ENCODE results near the gene MAN2A1.
A peak's percentile ranks its signal among the peaks of the same experiment; 100 is the strongest.

MAN2A1 gene

DNA sequence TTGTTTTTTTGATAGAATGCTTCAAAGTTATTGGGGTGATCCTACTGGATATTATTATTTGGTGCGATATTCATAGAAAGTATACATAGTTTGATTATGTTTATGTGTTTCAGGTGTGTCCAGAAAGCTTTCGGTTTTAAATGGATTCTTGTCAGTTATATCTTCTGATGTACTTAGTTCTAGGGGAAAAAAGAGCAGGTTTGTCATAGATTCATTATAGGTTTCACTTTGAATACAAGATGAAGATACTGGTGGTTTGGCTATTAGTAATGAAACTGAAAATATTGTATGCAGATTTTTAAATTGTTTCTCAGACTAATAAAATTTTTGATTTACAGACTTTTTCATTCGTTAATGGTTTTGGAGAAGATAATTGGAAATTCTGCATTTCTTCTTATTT lies 98.9 kb downstream of the MAN2A1 start:
- no peak overlapping the region for H2AFZ ChIP-seq (ENCODE audit: low read length)
- DNase-seq, result peak; percentile 44
- no peak overlapping the region for H3K4me2 ChIP-seq (ENCODE audit: low read depth, low read length)
- H3K36me3 ChIP-seq (replicated peaks; ENCODE audit: insufficient read depth, low read length), result peaks cover 15% of the 10 kb centered on the region; the same call in 1 of the 2 replicates
- no peaks in the 10 kb centered on the region for H3K9me3 ChIP-seq (replicated peaks; ENCODE audit: insufficient read depth, low read length)
- no peak overlapping the region for H3K27ac ChIP-seq (ENCODE audit: low read length)
- no peak overlapping the region for H3K9ac ChIP-seq (ENCODE audit: low read length)
- peaks cover 74% of the 10 kb centered on the region for H3K79me2 ChIP-seq (ENCODE audit: low read length)
- no peak overlapping the region for H3K4me3 ChIP-seq (ENCODE audit: low read length)
- TF ChIP-seq, protein P1, sequence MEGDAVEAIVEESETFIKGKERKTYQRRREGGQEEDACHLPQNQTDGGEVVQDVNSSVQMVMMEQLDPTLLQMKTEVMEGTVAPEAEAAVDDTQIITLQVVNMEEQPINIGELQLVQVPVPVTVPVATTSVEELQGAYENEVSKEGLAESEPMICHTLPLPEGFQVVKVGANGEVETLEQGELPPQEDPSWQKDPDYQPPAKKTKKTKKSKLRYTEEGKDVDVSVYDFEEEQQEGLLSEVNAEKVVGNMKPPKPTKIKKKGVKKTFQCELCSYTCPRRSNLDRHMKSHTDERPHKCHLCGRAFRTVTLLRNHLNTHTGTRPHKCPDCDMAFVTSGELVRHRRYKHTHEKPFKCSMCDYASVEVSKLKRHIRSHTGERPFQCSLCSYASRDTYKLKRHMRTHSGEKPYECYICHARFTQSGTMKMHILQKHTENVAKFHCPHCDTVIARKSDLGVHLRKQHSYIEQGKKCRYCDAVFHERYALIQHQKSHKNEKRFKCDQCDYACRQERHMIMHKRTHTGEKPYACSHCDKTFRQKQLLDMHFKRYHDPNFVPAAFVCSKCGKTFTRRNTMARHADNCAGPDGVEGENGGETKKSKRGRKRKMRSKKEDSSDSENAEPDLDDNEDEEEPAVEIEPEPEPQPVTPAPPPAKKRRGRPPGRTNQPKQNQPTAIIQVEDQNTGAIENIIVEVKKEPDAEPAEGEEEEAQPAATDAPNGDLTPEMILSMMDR (IDR thresholded peaks at IDR 0.05; ENCODE audit: low read length), result no peak
- TF ChIP-seq EZH2 (optimal IDR thresholded peaks at IDR 0.05; ENCODE audit: low read depth, low read length), result no peak
- TF ChIP-seq EZH2phosphoT487 (IDR thresholded peaks at IDR 0.05; ENCODE audit: low read length), result no peak
- no peaks in the 10 kb centered on the region for H3K27me3 ChIP-seq (replicated peaks; ENCODE audit: insufficient read depth, low read length)
- no peaks in the 10 kb centered on the region for H4K20me1 ChIP-seq (ENCODE audit: insufficient read depth, low read length)
- H3K9me2 ChIP-seq (replicated peaks; ENCODE audit: insufficient read depth, low read length), result no peaks in the 10 kb centered on the region
- no peaks in the 10 kb centered on the region for H3K4me1 ChIP-seq (ENCODE audit: low read length)
- peaks cover 3% of the 10 kb centered on the region; the same call in 1 of the 2 replicates for H3F3A ChIP-seq (ENCODE audit: insufficient read depth, low read length)

- Histone ChIP-seq H3K4me3 (ENCODE audit: low read length) (no peak overlapping the region), H3K4me1 (ENCODE audit: low read length) (no peaks in the 10 kb centered on the region), H4K20me1 (ENCODE audit: insufficient read depth, low read length) (no peaks in the 10 kb centered on the region), H3K36me3 (replicated peaks; ENCODE audit: insufficient read depth, low read length) (peaks cover 19% of the 10 kb centered on the region; the same call in 1 of the 2 replicates), H3K9ac (ENCODE audit: low read length) (no peak overlapping the region), H3K9me3 (replicated peaks; ENCODE audit: insufficient read depth, low read length) (no peaks in the 10 kb centered on the region), H3K4me2 (ENCODE audit: low read depth, low read length) (no peak overlapping the region), H3K9me2 (replicated peaks; ENCODE audit: insufficient read depth, low read length) (no peaks in the 10 kb centered on the region), H3K27me3 (replicated peaks; ENCODE audit: insufficient read depth, low read length) (no peaks in the 10 kb centered on the region), H3F3A (ENCODE audit: insufficient read depth, low read length) (peaks cover 7% of the 10 kb centered on the region; the same call in 1 of the 2 replicates), H3K79me2 (ENCODE audit: low read length) (peaks cover 67% of the 10 kb centered on the region), H3K27ac (ENCODE audit: low read length) (no peak overlapping the region), H2AFZ (ENCODE audit: low read length) (no peak overlapping the region)
- no peak for TF ChIP-seq EZH2 (optimal IDR thresholded peaks at IDR 0.05; ENCODE audit: low read depth, low read length)
- no peak for DNase-seq
Measured at GRCh38 chr5:109792613-109793012, 102.9 kb downstream of the MAN2A1 start.

- H3K9ac ChIP-seq (ENCODE audit: low read length), result no peak overlapping the region
- no peaks in the 10 kb centered on the region for H4K20me1 ChIP-seq (ENCODE audit: insufficient read depth, low read length)
- no peaks in the 10 kb centered on the region for H3F3A ChIP-seq (ENCODE audit: insufficient read depth, low read length)
- H3K4me2 ChIP-seq (ENCODE audit: low read depth, low read length), result no peak overlapping the region
- TF ChIP-seq, protein P1 (IDR thresholded peaks at IDR 0.05; ENCODE audit: low read length), result no peak
- no peak for TF ChIP-seq EZH2 (optimal IDR thresholded peaks at IDR 0.05; ENCODE audit: low read depth, low read length)
- TF ChIP-seq EZH2phosphoT487 (IDR thresholded peaks at IDR 0.05; ENCODE audit: low read length), result no peak
- no peak overlapping the region for H2AFZ ChIP-seq (ENCODE audit: low read length)
- H3K4me1 ChIP-seq (ENCODE audit: low read length), result no peaks in the 10 kb centered on the region
- H3K27ac ChIP-seq (ENCODE audit: low read length), result no peak overlapping the region
- no peak for DNase-seq
- H3K79me2 ChIP-seq (ENCODE audit: low read length), result peaks cover 54% of the 10 kb centered on the region
- no peaks in the 10 kb centered on the region for H3K27me3 ChIP-seq (replicated peaks; ENCODE audit: insufficient read depth, low read length)
- no peak overlapping the region for H3K4me3 ChIP-seq (ENCODE audit: low read length)
- H3K9me3 ChIP-seq (replicated peaks; ENCODE audit: insufficient read depth, low read length), result no peaks in the 10 kb centered on the region
- H3K9me2 ChIP-seq (replicated peaks; ENCODE audit: insufficient read depth, low read length), result no peaks in the 10 kb centered on the region
- H3K36me3 ChIP-seq (replicated peaks; ENCODE audit: insufficient read depth, low read length), result peaks cover 14% of the 10 kb centered on the region; the same call in 1 of the 2 replicates
Measured at GRCh38 chr5:109803854-109804253, 114.1 kb downstream of the MAN2A1 start.

DNA sequence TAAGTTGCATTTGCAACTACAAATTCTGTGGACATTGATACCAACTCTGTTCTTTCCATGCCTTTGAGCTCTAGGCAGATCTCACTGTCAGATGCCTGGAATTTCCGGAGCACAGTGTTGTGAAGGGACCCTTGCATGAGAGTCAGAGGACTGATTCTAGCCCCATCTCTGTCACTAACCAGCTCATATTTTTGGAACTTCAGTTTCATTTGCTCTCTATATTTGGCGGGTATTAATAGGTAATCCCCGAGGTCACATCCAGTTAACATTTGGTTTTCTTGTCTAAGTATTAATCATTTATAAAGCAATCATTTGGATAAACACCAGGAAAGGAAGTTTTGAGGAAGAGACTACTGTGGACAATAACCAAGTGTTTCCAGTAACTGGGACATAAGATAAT lies 115.7 kb downstream of the MAN2A1 start:
- H3K4me3 ChIP-seq (ENCODE audit: low read length), result no peak overlapping the region
- H3K4me1 ChIP-seq (ENCODE audit: low read length), result no peaks in the 10 kb centered on the region
- no peaks in the 10 kb centered on the region for H4K20me1 ChIP-seq (ENCODE audit: insufficient read depth, low read length)
- no peak overlapping the region for H3K9ac ChIP-seq (ENCODE audit: low read length)
- no peaks in the 10 kb centered on the region for H3K9me3 ChIP-seq (replicated peaks; ENCODE audit: insufficient read depth, low read length)
- peaks cover 14% of the 10 kb centered on the region; the same call in 1 of the 2 replicates for H3K36me3 ChIP-seq (replicated peaks; ENCODE audit: insufficient read depth, low read length)
- H2AFZ ChIP-seq (ENCODE audit: low read length), result no peak overlapping the region
- H3K27me3 ChIP-seq (replicated peaks; ENCODE audit: insufficient read depth, low read length), result no peaks in the 10 kb centered on the region
- no peaks in the 10 kb centered on the region for H3F3A ChIP-seq (ENCODE audit: insufficient read depth, low read length)
- no peak overlapping the region for H3K27ac ChIP-seq (ENCODE audit: low read length)
- no peaks in the 10 kb centered on the region for H3K9me2 ChIP-seq (replicated peaks; ENCODE audit: insufficient read depth, low read length)
- no peak for DNase-seq
- no peak overlapping the region for H3K4me2 ChIP-seq (ENCODE audit: low read depth, low read length)
- TF ChIP-seq, protein P1 (IDR thresholded peaks at IDR 0.05; ENCODE audit: low read length), result no peak
- no peak for TF ChIP-seq EZH2 (optimal IDR thresholded peaks at IDR 0.05; ENCODE audit: low read depth, low read length)
- TF ChIP-seq EZH2phosphoT487 (IDR thresholded peaks at IDR 0.05; ENCODE audit: low read length), result no peak
- H3K79me2 ChIP-seq (ENCODE audit: low read length), result peaks cover 55% of the 10 kb centered on the region

Measured in MM.1S (cell line).